COLO829 (cell line): ENCODE results near the gene EFNA2.

Experiments
- DNase-seq: peaks from one replicate; pipeline ENCODE4 v3.0.0; 2012; ENCODE audit warnings: low spot score

The EFNA2 gene

GRCh38 chr19:1260749-1261537, 24.7 kb upstream of the EFNA2 start:
- peak; percentile 98 for DNase-seq

GRCh38 chr19:1261538-1261797, 24.2 kb upstream of the EFNA2 start:
- DNase-seq: no peak

- DNase-seq: no peak
These were observed 23.7 kb upstream of the EFNA2 start for GRCh38 chr19:1261798-1262622.

- no peak for DNase-seq
These were observed 23.0 kb upstream of the EFNA2 start for GRCh38 chr19:1262623-1263123.

- DNase-seq: no peak
These were observed 22.5 kb upstream of the EFNA2 start for GRCh38 chr19:1263188-1263587.

- DNase-seq: no peak
These were observed 20.7 kb upstream of the EFNA2 start for GRCh38 chr19:1264801-1265614.

GRCh38 chr19:1265615-1266128, 20.0 kb upstream of the EFNA2 start:
- no peak for DNase-seq

GRCh38 chr19:1266129-1266915, 19.4 kb upstream of the EFNA2 start:
- DNase-seq: peak; percentile 84

- no peak for DNase-seq
These were observed 18.7 kb upstream of the EFNA2 start for GRCh38 chr19:1266916-1267476.

- no peak for DNase-seq
These were observed 18.0 kb upstream of the EFNA2 start for GRCh38 chr19:1267477-1268225.

GRCh38 chr19:1268226-1269064, 17.2 kb upstream of the EFNA2 start:
- DNase-seq: no peak

GRCh38 chr19:1269065-1269477, 16.6 kb upstream of the EFNA2 start, which contains the start of gene CIRBP:
Gene CIRBP, plus strand, starts transcription at chr19:1269332. Its CDS starts 1,602 bp downstream, at chr19:1270934.
- DNase-seq: peak; percentile 99

- peak; percentile 86 for DNase-seq
These were observed 16.0 kb upstream of the EFNA2 start for GRCh38 chr19:1269478-1270212.

GRCh38 chr19:1270213-1270853, 15.3 kb upstream of the EFNA2 start:
- no peak for DNase-seq

- DNase-seq: no peak
These were observed 14.7 kb upstream of the EFNA2 start for GRCh38 chr19:1270854-1271527.

GRCh38 chr19:1271528-1272422, 13.9 kb upstream of the EFNA2 start:
- no peak for DNase-seq
